Tibial nerve (tissue), 4 donors: ENCODE results near the gene HTT. TPM values are rescaled to one million over a fixed set of nuclear protein-coding genes. Genes with fewer than 3 reads are reported as not detected.
A peak's percentile ranks its signal among the peaks of the same experiment; 100 is the strongest.
"Not testable (repeated sequence)": the region's sequence is repeated elsewhere in the genome, so short reads cannot be mapped to it uniquely, and the experiment has no call there.

Experiments used
- DNase-seq, 2 donors: peaks; one replicate each; pipeline ENCODE4 v3.0.0-alpha.2; 2019; ENCODE audit warnings: low spot score in 2 of 2
- H3K27ac ChIP-seq, 4 donors: fragments of 200-600 bp; sonication (generic) in 3 of 4; one replicate each; pipeline ENCODE4 v1.5.1; 2017 to 2019; ENCODE audit warnings: mild to moderate bottlenecking in 1 of 4
- H3K27me3 ChIP-seq, 2 donors: fragments of 200-600 bp; sonication (generic) in 1 of 2; one replicate each; pipeline versions ENCODE4 v1.5.1 to v1.6.0; 2017 to 2019
- H3K36me3 ChIP-seq, 3 donors: fragments of 200-600 bp; sonication (generic); one replicate each; pipeline ENCODE4 v1.5.1; 2018 to 2019
- H3K4me1 ChIP-seq, 4 donors: fragments of 200-600 bp; sonication (generic) in 3 of 4; one replicate each; pipeline ENCODE4 v1.5.1; 2017 to 2019
- H3K4me3 ChIP-seq, 4 donors: fragments of 200-600 bp; sonication (generic) in 3 of 4; one replicate each; pipeline ENCODE4 v1.5.1; 2017 to 2019; ENCODE audit warnings: mild to moderate bottlenecking in 1 of 4, moderate library complexity in 1 of 4
- H3K9me3 ChIP-seq, 4 donors: fragments of 200-600 bp; sonication (generic) in 3 of 4; one replicate each; pipeline ENCODE4 v1.5.1; 2017 to 2019
- CTCF ChIP-seq, 5 experiments: fragments of 200-600 bp in 3 of 5; fragments of 450-650 bp in 2 of 5; sonication (generic) in 3 of 5; IDR thresholded peaks; one replicate each; pipeline ENCODE4 v1.5.1; 2016 to 2019; ENCODE audit warnings: antibody characterized with exemption in 5 of 5, mild to moderate bottlenecking in 3 of 5, moderate library complexity in 2 of 5
- EP300 ChIP-seq, 2 donors: sonication (generic); formaldehyde crosslinking; IDR thresholded peaks; one replicate each; pipeline ENCODE4 v1.6.1; 2017; ENCODE audit warnings: antibody characterized with exemption in 2 of 2, mild to moderate bottlenecking in 1 of 2
- POLR2A ChIP-seq, 2 donors: fragments of 450-650 bp; IDR thresholded peaks; one replicate each; pipeline ENCODE4 v1.6.1; 2017; ENCODE audit warnings: antibody characterized with exemption in 2 of 2, mild to moderate bottlenecking in 2 of 2, moderate library complexity in 2 of 2
- WGBS, 2 donors: methylation state at CpG; one replicate each; pipeline ENCODE4 v1.1.5; 2018; 5-methylcytosine and 5-hydroxymethylcytosine counted together
- total RNA-seq, 4 donors: library from RNA; depleted of rRNA; stranded (reverse); fragments of >200 nt; gene quantifications; one replicate each; pipeline ENCODE4 v1.1.0, GENCODE V29; 2016

HTT gene
- total RNA-seq, 4 donors from 2014 or later: 62.2 to 93.6 (median 81.2) TPM

- H3K27ac ChIP-seq: no peak overlapping the region
- H3K36me3 ChIP-seq: no peaks in the 10 kb centered on the region
- 81 to 87% methylated on average over 4 of the region's 4 CpGs for WGBS, 2 donors
- H3K27me3 ChIP-seq: no peaks in the 10 kb centered on the region
- no peak overlapping the region for H3K4me3 ChIP-seq
- DNase-seq: no peak
- H3K9me3 ChIP-seq: no peaks in the 10 kb centered on the region
- H3K4me1 ChIP-seq: peaks cover 0 to 18% (median 10%) of the 10 kb centered on the region in 4 donors
- no peak for TF ChIP-seq POLR2A (IDR thresholded peaks at IDR 0.05)
- TF ChIP-seq EP300 (IDR thresholded peaks at IDR 0.05): no peak
- TF ChIP-seq CTCF (IDR thresholded peaks at IDR 0.05): no peak
Measured at GRCh38 chr4:3046623-3047022, 27.9 kb upstream of the HTT start.

GRCh38 chr4:3047464-3048286 is 26.8 kb upstream of the HTT start:
- H3K27me3 ChIP-seq: no peaks in the 10 kb centered on the region
- H3K27ac ChIP-seq: peak overlapping the region in 1 of 4 donors; percentile 69
- H3K4me1 ChIP-seq: peaks cover 0 to 8% (median 3%) of the 10 kb centered on the region in 4 donors
- H3K9me3 ChIP-seq: no peaks in the 10 kb centered on the region
- 52 to 60% methylated on average over 20 of the region's 20 CpGs for WGBS, 2 donors
- no peaks in the 10 kb centered on the region for H3K36me3 ChIP-seq
- peak overlapping the region in 2 of 4 donors; percentile 21 to 30 for H3K4me3 ChIP-seq
- TF ChIP-seq CTCF (IDR thresholded peaks at IDR 0.05): peak; percentile 59 to 74 (median 73)
- no peak for TF ChIP-seq EP300 (IDR thresholded peaks at IDR 0.05)
- DNase-seq: peak; percentile 57 to 76

- not testable (repeated sequence) for H3K4me1 ChIP-seq, H3K36me3 ChIP-seq, H3K4me3 ChIP-seq, DNase-seq, H3K9me3 ChIP-seq, H3K27ac ChIP-seq, H3K27me3 ChIP-seq
- WGBS, 2 donors: 79 to 84% methylated on average over 12 of the region's 12 CpGs
Measured at GRCh38 chr4:3051141-3051897, 23.2 kb upstream of the HTT start.

GRCh38 chr4:3054169-3054759 is 20.2 kb upstream of the HTT start:
- WGBS, 2 donors: 91 to 93% methylated on average over 2 of the region's 2 CpGs
- H3K27me3 ChIP-seq: no peaks in the 10 kb centered on the region

GRCh38 chr4:3059943-3060342 is 14.5 kb upstream of the HTT start:
- no peak for DNase-seq
- Histone ChIP-seq H3K4me1 (no peaks in the 10 kb centered on the region), H3K27me3 (no peaks in the 10 kb centered on the region), H3K27ac (no peak overlapping the region), H3K9me3 (no peaks in the 10 kb centered on the region), H3K4me3 (no peak overlapping the region), H3K36me3 (no peaks in the 10 kb centered on the region)
- 91 to 94% methylated on average over 6 of the region's 6 CpGs for WGBS, 2 donors
- TF ChIP-seq EP300 (IDR thresholded peaks at IDR 0.05) (no peak), POLR2A (IDR thresholded peaks at IDR 0.05) (no peak), CTCF (IDR thresholded peaks at IDR 0.05) (no peak)

More at GRCh38 chr4:3054169-3054759, 20.2 kb upstream of the HTT start:
- Histone ChIP-seq H3K9me3 (no peaks in the 10 kb centered on the region), H3K36me3 (no peaks in the 10 kb centered on the region), H3K27ac (no peak overlapping the region), H3K4me1 (no peaks in the 10 kb centered on the region), H3K4me3 (no peak overlapping the region)
- TF ChIP-seq POLR2A (IDR thresholded peaks at IDR 0.05) (no peak), CTCF (IDR thresholded peaks at IDR 0.05) (no peak), EP300 (IDR thresholded peaks at IDR 0.05) (no peak)
- DNase-seq: no peak
